Measurements from ENCODE around the gene ZAP70.

DNA sequence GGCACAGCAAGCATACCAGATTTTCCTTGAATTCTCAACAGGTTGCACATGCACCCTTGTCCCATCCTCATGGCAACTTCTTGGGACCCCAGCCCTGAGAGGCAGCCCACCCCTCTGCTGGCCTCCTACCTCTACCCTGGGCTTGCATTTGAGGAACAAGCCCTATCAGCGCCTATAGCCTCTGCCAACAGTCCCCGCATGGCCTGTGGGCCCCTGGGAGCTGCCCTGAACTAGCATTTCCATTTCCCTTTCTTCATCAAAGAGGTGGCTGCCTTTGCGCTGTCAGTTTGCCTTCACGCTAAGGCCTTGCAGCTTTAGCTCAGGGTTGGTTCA, 5.4 kb upstream of the ZAP70 start:
- TF ChIP-seq, protein P1, sequence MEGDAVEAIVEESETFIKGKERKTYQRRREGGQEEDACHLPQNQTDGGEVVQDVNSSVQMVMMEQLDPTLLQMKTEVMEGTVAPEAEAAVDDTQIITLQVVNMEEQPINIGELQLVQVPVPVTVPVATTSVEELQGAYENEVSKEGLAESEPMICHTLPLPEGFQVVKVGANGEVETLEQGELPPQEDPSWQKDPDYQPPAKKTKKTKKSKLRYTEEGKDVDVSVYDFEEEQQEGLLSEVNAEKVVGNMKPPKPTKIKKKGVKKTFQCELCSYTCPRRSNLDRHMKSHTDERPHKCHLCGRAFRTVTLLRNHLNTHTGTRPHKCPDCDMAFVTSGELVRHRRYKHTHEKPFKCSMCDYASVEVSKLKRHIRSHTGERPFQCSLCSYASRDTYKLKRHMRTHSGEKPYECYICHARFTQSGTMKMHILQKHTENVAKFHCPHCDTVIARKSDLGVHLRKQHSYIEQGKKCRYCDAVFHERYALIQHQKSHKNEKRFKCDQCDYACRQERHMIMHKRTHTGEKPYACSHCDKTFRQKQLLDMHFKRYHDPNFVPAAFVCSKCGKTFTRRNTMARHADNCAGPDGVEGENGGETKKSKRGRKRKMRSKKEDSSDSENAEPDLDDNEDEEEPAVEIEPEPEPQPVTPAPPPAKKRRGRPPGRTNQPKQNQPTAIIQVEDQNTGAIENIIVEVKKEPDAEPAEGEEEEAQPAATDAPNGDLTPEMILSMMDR (optimal IDR thresholded peaks at IDR 0.05 in 1 of 3, IDR thresholded peaks at IDR 0.05 in 1 of 3, conservative IDR thresholded peaks at IDR 0.05 in 1 of 3; ENCODE audit: extremely low read depth in 1 of 3, insufficient read depth in 2 of 3, low read length in 3 of 3): no peak
- TF ChIP-seq EZH2 (IDR thresholded peaks at IDR 0.05; ENCODE audit: low read length): no peak

Data from keratinocyte (primary cell).